Heart left ventricle (tissue), 16 donors: ENCODE measurements around the gene RPL21. TPM values are rescaled to one million over a fixed set of nuclear protein-coding genes. Genes with fewer than 3 reads are reported as not detected.

Experiments
- ATAC-seq, 4 donors: fragments of 200-7000 bp; cut with Tn5 transposase; one replicate each; pipeline ENCODE4 v1.9.1; 2020 to 2022; ENCODE audit warnings: moderate library complexity in 4 of 4, mild to moderate bottlenecking in 3 of 4, moderate number of reproducible peaks in 1 of 4
- DNase-seq, 5 donors: peaks; one replicate each; pipeline ENCODE4 v3.0.0-alpha.2; 2020
- H3K27ac ChIP-seq, 12 donors: fragments of 200-600 bp; sonication (generic) in 4 of 12; one replicate each; pipeline versions ENCODE4 v1.5.0 to v1.8.0; 2016 to 2022; ENCODE audit warnings: mild to moderate bottlenecking in 2 of 12
- H3K27me3 ChIP-seq, 9 donors: fragments of 200-600 bp; sonication (generic) in 2 of 9; one replicate each; pipeline versions ENCODE4 v1.5.1 to v1.8.0; 2016 to 2022; ENCODE audit warnings: mild to moderate bottlenecking in 3 of 9
- H3K36me3 ChIP-seq, 9 donors: fragments of 200-600 bp; sonication (generic) in 2 of 9; one replicate each; pipeline versions ENCODE4 v1.5.0 to v1.8.0; 2018 to 2022; ENCODE audit warnings: mild to moderate bottlenecking in 2 of 9
- H3K4me1 ChIP-seq, 12 donors: fragments of 200-600 bp; sonication (generic) in 4 of 12; one replicate each; pipeline versions ENCODE4 v1.5.0 to v1.8.0; 2016 to 2022; ENCODE audit warnings: mild to moderate bottlenecking in 3 of 12
- H3K4me3 ChIP-seq, 12 donors: fragments of 200-600 bp; sonication (generic) in 4 of 12; one replicate each; pipeline versions ENCODE4 v1.5.0 to v1.8.0; 2017 to 2022; ENCODE audit warnings: mild to moderate bottlenecking in 9 of 12, moderate library complexity in 4 of 12
- H3K9me3 ChIP-seq, 12 donors: fragments of 200-600 bp; sonication (generic) in 4 of 12; one replicate each; pipeline versions ENCODE4 v1.5.0 to v1.8.0; 2016 to 2022; ENCODE audit warnings: mild to moderate bottlenecking in 1 of 12
- POLR2A ChIP-seq, 2 donors: fragments of 450-650 bp; IDR thresholded peaks; one replicate each; pipeline ENCODE4 v1.6.1; 2017; ENCODE audit warnings: antibody characterized with exemption in 2 of 2, mild to moderate bottlenecking in 2 of 2, moderate library complexity in 2 of 2
- WGBS, 4 donors: extraction: QIAGEN DNeasy Blood & Tissue Kit in 2 of 4; methylation state at CpG; one replicate each; pipeline versions ENCODE4 v1.1.5 to v1.1.7; 2013 to 2018; 5-methylcytosine and 5-hydroxymethylcytosine counted together
- intact Hi-C, 10 donors: fragments of 100-400 bp; cut with DNase I; formaldehyde crosslinking; loops; one replicate each; pipeline versions ENCODE4 v1.11.1 to v1.14.2; 2022
- polyA plus RNA-seq, 2 donors: library from polyadenylated mRNA; stranded (reverse); fragments of 200-250 nt; gene quantifications; one replicate each; pipeline ENCODE4 v1.2.3, GENCODE V29; 2013
- total RNA-seq, 9 donors: library from RNA; depleted of rRNA in 2 of 9; stranded (reverse); fragments of >200 nt in 2 of 9; fragmentation: NEBNext Ultra II Directional in 3 of 9; extraction: Animal tissue kit (Norgen Biotek cat#: 25700) in 3 of 9; gene quantifications; one replicate each; pipeline versions ENCODE4 v1.1.0 to v1.2.4, GENCODE V29; 2016 to 2023
- TF ChIP-seq, protein P1 (sequence below), 12 donors: fragments of 200-600 bp; sonication (generic) in 4 of 12; IDR thresholded peaks; one replicate each; pipeline versions ENCODE4 v1.5.0 to v1.8.0; 2018 to 2022; ENCODE audit warnings: antibody characterized with exemption in 12 of 12, mild to moderate bottlenecking in 5 of 12
- donor health status: ischemic (EF 13 %, LVEDD 7.1; RV severe dilation, severe dysfunction).
- donor health status: healthy with polysubstance abuse.
- donor health status: DM: no; HTN: yes; CAD: no.
- donor health status: DM: no; HTN: no; CAD: no.
- donor health status: ischemic (EF 25% LVEDD 6.9; RV normal size, moderate dysfunction).
- donor health status: ischemic (EF 25% LVEDD 5.7; RV mildly dilated, moderate dysfunction).
- donor health status: healthy.
- donor health status: DM: yes; HTN: yes; CAD: no.
- donor health status: ischemic (EF 35%, LVEDD 5.7; RV mildly dilated, moderate dysfunction).
- donor health status: nonischemic (EF 11% LVEDD 7.7; RV severe dilation, severe dysfunction).
- donor health status: DM: yes; HTN: yes; CAD: no.
- donor health status: PGD.
- donor health status: ischemic (EF 29% LVEDD 5.4; RV normal size, mild dysfunction).
- donor health status: nonischemic (EF 23%, LVEDD 6.1; RV moderate dilation, normal function).

Gene RPL21
- total and polyA plus RNA-seq, 11 donors, result 292 to 1,593 (median 609) TPM

DNA sequence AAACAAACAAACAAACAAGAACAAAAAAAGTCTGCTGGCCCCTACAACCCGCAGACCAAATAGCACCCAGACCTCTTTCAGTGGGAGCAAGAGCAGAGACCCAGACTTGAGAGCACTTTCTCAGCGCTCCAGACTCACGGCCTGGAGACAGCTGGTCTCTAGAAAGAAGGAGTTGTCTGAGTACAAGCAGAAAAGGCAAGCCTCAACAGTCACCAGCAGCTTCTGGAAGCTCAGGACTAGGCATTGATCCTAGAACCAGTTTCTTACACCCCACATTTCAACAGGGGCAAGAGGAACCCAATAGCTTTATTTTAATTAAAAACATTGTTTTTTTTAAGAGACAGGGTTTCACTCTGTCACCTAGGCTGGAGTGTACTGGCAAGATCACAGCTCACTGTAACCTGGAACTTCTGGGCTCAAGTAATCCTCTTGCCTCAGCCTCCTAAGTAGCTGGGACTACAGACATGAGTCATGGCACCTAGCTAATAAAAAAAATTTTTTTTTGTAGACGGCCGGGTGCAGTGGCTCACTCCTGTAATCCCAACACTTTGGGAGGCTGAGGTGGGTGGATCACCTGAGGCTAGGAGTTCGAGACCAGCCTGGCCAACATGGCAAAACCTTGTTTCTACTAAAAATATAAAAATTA lies 49.7 kb downstream of the RPL21 start:
- Histone ChIP-seq H3K27me3 (peaks cover 0 to 16% (median 0%) of the 10 kb centered on the region in 9 donors), H3K4me1 (no peaks in the 10 kb centered on the region), H3K36me3 (no peaks in the 10 kb centered on the region), H3K9me3 (peaks cover 0 to 3% (median 0%) of the 10 kb centered on the region in 12 donors), H3K4me3 (no peak overlapping the region), H3K27ac (no peak overlapping the region)
- 85 to 90% (median 87%) methylated on average over 6 of the region's 6 CpGs for WGBS, 4 donors
- no peak for DNase-seq
- ATAC-seq, result no peak
- TF ChIP-seq POLR2A (IDR thresholded peaks at IDR 0.05), result no peak
- TF ChIP-seq, protein P1, sequence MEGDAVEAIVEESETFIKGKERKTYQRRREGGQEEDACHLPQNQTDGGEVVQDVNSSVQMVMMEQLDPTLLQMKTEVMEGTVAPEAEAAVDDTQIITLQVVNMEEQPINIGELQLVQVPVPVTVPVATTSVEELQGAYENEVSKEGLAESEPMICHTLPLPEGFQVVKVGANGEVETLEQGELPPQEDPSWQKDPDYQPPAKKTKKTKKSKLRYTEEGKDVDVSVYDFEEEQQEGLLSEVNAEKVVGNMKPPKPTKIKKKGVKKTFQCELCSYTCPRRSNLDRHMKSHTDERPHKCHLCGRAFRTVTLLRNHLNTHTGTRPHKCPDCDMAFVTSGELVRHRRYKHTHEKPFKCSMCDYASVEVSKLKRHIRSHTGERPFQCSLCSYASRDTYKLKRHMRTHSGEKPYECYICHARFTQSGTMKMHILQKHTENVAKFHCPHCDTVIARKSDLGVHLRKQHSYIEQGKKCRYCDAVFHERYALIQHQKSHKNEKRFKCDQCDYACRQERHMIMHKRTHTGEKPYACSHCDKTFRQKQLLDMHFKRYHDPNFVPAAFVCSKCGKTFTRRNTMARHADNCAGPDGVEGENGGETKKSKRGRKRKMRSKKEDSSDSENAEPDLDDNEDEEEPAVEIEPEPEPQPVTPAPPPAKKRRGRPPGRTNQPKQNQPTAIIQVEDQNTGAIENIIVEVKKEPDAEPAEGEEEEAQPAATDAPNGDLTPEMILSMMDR (IDR thresholded peaks at IDR 0.05), result no peak
- intact Hi-C loops, result no loop called here

DNA sequence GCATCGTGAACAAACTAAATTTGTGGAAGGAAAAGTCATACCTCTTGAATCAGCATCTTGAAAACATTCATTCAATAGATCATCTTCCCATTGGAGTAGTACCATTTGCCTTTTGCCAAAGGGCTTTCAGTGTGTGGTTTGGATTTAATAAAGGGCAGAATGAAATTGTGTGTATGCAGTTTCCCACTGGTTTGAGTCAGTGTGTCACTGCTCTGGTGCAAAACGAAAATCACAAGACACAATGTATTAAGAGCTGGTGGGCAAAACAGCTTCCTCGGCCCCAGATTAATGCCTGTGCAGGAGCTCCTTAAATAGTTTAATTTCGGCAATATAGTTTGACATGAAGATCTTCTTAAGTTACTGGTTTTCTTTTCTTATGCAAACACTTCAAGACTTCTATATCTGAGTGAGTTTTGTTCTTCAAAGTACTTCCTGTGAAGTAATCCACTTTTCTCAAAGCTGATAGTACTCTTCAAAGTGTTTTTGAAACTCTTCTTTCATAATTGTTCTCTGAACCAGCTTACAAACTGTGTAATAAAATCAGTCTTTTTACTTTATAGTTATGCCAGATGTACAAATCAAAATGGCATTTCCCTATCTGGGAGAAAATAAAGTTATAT lies 51.4 kb downstream of the RPL21 start:
- WGBS, 4 donors, result 62 to 80% (median 72%) methylated on average over 4 of the region's 4 CpGs
- H3K9me3 ChIP-seq, result peaks cover 0 to 3% (median 0%) of the 10 kb centered on the region in 12 donors
- DNase-seq (no peak), ATAC-seq (no peak)
- no peak for TF ChIP-seq POLR2A (IDR thresholded peaks at IDR 0.05)
- TF ChIP-seq, protein P1 (IDR thresholded peaks at IDR 0.05), result no peak
- intact Hi-C loops, result no loop called here
- no peaks in the 10 kb centered on the region for H3K4me1 ChIP-seq
- no peak overlapping the region for H3K27ac ChIP-seq
- no peak overlapping the region for H3K4me3 ChIP-seq
- H3K36me3 ChIP-seq, result no peaks in the 10 kb centered on the region
- H3K27me3 ChIP-seq, result peaks cover 0 to 4% (median 0%) of the 10 kb centered on the region in 9 donors

DNA sequence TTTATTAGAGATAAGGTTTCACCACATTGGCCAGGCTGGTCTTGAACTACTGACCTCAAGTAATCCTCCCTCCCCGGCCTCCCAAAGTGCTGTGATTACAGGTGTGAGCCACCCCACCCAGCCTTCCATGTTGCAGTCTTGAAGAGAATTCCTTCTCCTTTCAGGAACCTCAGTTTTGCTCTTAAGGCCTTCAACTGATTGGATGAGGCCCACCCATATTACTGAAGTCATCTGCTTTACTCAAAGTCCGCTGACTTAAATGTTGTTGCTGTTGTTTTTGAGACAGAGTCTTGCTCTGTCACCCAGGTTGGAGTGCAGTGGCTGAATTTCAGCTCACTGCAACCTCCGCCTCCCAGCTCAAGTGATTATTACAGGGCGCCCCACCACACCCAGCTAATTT lies 52.7 kb downstream of the RPL21 start:
- H3K4me3 ChIP-seq, result no peak overlapping the region
- intact Hi-C loops, result no loop called here
- no peak for DNase-seq
- H3K27ac ChIP-seq, result no peak overlapping the region
- peaks cover 0 to 4% (median 0%) of the 10 kb centered on the region in 9 donors for H3K27me3 ChIP-seq
- peaks cover 0 to 3% (median 0%) of the 10 kb centered on the region in 12 donors for H3K9me3 ChIP-seq
- no peaks in the 10 kb centered on the region for H3K4me1 ChIP-seq
- no peak for ATAC-seq
- TF ChIP-seq, protein P1 (IDR thresholded peaks at IDR 0.05), result no peak
- TF ChIP-seq POLR2A (IDR thresholded peaks at IDR 0.05), result no peak
- no peaks in the 10 kb centered on the region for H3K36me3 ChIP-seq
- WGBS, 4 donors, result 91 to 95% (median 93%) methylated on average over 4 of the region's 4 CpGs

DNA sequence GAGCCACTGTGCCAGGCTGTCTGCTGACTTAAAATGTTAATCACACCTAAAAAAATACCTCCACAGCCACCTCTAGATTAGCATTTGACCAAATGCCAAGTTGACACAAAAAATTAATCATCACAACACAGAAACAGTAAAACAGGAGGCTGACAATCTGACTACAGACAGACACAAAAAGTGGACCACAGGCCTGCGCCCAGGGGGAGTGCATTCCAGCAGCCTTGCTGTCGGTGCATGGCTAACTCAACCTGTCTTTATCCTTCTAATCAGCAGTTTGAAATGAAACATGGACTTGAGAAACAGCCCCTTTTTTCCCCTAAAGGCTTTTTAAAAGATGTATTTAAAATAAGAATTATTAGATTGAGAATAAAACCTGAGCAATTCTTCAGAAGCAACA lies 53.3 kb downstream of the RPL21 start:
- no peaks in the 10 kb centered on the region for H3K4me1 ChIP-seq
- peaks cover 0 to 3% (median 0%) of the 10 kb centered on the region in 12 donors for H3K9me3 ChIP-seq
- H3K27me3 ChIP-seq, result peaks cover 0 to 4% (median 0%) of the 10 kb centered on the region in 9 donors
- TF ChIP-seq POLR2A (IDR thresholded peaks at IDR 0.05), result no peak
- TF ChIP-seq, protein P1 (IDR thresholded peaks at IDR 0.05), result no peak
- 67 to 90% (median 75%) methylated on average over 2 of the region's 2 CpGs for WGBS, 4 donors
- no peaks in the 10 kb centered on the region for H3K36me3 ChIP-seq
- no peak overlapping the region for H3K4me3 ChIP-seq
- intact Hi-C loops, result no loop called here
- no peak for ATAC-seq
- no peak for DNase-seq
- H3K27ac ChIP-seq, result no peak overlapping the region

Other genes starting within 250 kb of the RPL21 start
- 10 to 100 TPM; 13.2 to 29.2 (median 20.8) TPM for gene USP12, start 79.7 kb upstream of the RPL21 start, total RNA-seq
- 10 to 100 TPM in 1 of 2 donors, 1 to 10 TPM in 1; 5.1 to 35.4 TPM for gene USP12, start 79.7 kb upstream of the RPL21 start, polyA plus RNA-seq
- 10 to 100 TPM in 3 of 9 donors, 1 to 10 TPM in 6; 2.9 to 13.7 (median 5.4) TPM for gene RASL11A, start 19.3 kb downstream of the RPL21 start, total RNA-seq
- 1 to 10 TPM; 3.5 to 7.9 TPM for gene RASL11A, start 19.3 kb downstream of the RPL21 start, polyA plus RNA-seq
- 100 to 1,000 TPM; 138 to 387 (median 181) TPM for gene GTF3A, start 173.1 kb downstream of the RPL21 start, total RNA-seq
- gene GTF3A, start 173.1 kb downstream of the RPL21 start, polyA plus RNA-seq, result 100 to 1,000 TPM; 233 to 593 TPM
- 100 to 1,000 TPM; 101 to 252 (median 123) TPM for gene MTIF3, start 199.0 kb downstream of the RPL21 start, total RNA-seq
- gene MTIF3, start 199.0 kb downstream of the RPL21 start, polyA plus RNA-seq, result 100 to 1,000 TPM; 136 to 257 TPM